ENCODE measurements around the gene TYK2.

The TYK2 gene

DNA sequence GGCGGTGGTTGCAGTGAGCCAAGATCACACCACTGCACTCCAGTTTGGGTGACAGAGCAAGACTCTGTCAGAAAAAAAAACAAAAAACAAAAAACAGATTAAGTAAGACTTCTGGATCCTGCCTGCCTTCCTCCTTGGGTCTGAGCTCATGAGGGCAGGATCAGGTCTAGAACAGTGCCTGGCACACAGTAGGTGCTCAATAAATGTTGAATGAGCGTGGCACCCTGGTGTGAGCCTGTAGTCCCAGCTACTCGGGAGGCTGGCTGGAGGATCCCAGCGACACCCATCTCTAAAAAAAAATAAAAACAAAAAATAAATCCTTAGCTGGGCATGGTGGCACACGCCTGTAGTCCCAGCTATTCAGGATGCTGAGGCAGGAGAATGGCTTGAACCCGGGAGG is 25.8 kb upstream of the TYK2 start:
- Histone ChIP-seq H3K36me3 (ENCODE audit: low read length) (no peaks in the 10 kb centered on the region), H3K9me2 (replicated peaks; ENCODE audit: insufficient read depth, low read length) (no peaks in the 10 kb centered on the region), H4K20me1 (ENCODE audit: low read depth, low read length) (no peaks in the 10 kb centered on the region), H3K27me3 (ENCODE audit: low read length) (no peaks in the 10 kb centered on the region), H3K9ac (ENCODE audit: low read length) (no peak overlapping the region), H3K4me2 (ENCODE audit: low read depth, low read length, poor library complexity, severe bottlenecking) (no peak overlapping the region), H3K27ac (ENCODE audit: low read depth, low read length) (no peak overlapping the region), H3F3A (ENCODE audit: insufficient read depth) (peaks cover 17% of the 10 kb centered on the region), H3K9me3 (ENCODE audit: insufficient read depth, low read length) (no peaks in the 10 kb centered on the region), H3K4me3 (ENCODE audit: insufficient read depth, low read length, poor library complexity, severe bottlenecking) (no peak overlapping the region), H2AFZ (ENCODE audit: low read depth, low read length, severe bottlenecking) (no peak overlapping the region), H3K79me2 (ENCODE audit: insufficient read depth, low read length) (peaks cover 21% of the 10 kb centered on the region)
- TF ChIP-seq, protein P1, sequence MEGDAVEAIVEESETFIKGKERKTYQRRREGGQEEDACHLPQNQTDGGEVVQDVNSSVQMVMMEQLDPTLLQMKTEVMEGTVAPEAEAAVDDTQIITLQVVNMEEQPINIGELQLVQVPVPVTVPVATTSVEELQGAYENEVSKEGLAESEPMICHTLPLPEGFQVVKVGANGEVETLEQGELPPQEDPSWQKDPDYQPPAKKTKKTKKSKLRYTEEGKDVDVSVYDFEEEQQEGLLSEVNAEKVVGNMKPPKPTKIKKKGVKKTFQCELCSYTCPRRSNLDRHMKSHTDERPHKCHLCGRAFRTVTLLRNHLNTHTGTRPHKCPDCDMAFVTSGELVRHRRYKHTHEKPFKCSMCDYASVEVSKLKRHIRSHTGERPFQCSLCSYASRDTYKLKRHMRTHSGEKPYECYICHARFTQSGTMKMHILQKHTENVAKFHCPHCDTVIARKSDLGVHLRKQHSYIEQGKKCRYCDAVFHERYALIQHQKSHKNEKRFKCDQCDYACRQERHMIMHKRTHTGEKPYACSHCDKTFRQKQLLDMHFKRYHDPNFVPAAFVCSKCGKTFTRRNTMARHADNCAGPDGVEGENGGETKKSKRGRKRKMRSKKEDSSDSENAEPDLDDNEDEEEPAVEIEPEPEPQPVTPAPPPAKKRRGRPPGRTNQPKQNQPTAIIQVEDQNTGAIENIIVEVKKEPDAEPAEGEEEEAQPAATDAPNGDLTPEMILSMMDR (IDR thresholded peaks at IDR 0.05; ENCODE audit: insufficient read depth, low read length, poor library complexity, severe bottlenecking) = no peak
- TF ChIP-seq EZH2phosphoT487 (conservative IDR thresholded peaks at IDR 0.05; ENCODE audit: low read length) = no peak

DNA sequence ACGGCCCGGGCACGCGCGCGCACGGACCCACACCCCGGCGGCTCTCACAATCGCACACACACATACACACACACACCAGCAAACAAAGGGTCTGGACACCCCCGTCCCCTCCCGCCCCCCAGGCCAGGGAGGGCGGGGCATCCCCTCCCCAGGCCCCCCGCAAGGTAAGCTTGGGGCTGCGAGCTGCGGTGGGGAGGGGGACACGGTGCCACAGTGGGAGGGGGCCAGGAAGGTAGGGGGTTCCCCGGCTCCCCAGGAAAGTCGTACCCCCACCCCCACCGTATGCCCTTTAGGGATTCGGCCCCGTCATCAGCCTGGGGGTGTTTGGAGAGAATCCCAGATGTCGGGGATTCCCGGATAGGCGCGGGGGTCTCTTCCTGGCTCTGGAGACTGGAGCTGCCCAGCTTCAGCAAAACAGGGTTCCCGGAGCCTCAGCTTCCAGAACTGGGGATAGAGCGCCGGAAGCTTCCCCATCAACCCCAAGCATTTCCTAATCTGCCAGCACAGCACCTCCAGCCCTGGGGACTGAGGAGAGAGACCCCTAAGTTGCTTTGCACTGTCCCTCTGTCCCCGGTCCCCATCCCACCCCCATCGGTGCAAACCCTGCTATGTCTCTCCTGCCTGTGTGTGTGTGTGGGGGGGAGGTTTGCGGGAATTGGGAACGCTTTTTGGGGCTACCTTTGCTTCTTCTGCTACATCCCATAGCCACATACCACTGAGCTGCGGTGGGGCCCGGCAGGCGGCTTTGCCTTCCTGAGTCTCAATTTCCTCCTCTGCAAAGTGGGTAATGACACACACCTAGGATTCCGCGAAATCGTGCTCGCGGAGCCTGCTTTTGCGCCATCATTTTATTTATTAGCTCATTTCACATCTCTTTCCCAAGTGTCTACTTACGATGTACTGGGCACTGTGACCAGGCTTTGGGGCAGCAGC is 24.8 kb upstream of the TYK2 start:
- H3K4me3 ChIP-seq (ENCODE audit: insufficient read depth, low read length, poor library complexity, severe bottlenecking) = no peak overlapping the region
- H3K4me2 ChIP-seq (ENCODE audit: low read depth, low read length, poor library complexity, severe bottlenecking) = no peak overlapping the region
- no peak overlapping the region for H3K27ac ChIP-seq (ENCODE audit: low read depth, low read length)
- H2AFZ ChIP-seq (ENCODE audit: low read depth, low read length, severe bottlenecking) = no peak overlapping the region
- H3K79me2 ChIP-seq (ENCODE audit: insufficient read depth, low read length) = peaks cover 31% of the 10 kb centered on the region
- H4K20me1 ChIP-seq (ENCODE audit: low read depth, low read length) = no peaks in the 10 kb centered on the region; the same call in 1 of the 2 replicates
- H3K27me3 ChIP-seq (ENCODE audit: low read length) = no peaks in the 10 kb centered on the region
- H3K9me2 ChIP-seq (replicated peaks; ENCODE audit: insufficient read depth, low read length) = no peaks in the 10 kb centered on the region
- TF ChIP-seq, protein P1 (IDR thresholded peaks at IDR 0.05; ENCODE audit: insufficient read depth, low read length, poor library complexity, severe bottlenecking) = no peak
- TF ChIP-seq EZH2phosphoT487 (conservative IDR thresholded peaks at IDR 0.05; ENCODE audit: low read length) = no peak
- no peaks in the 10 kb centered on the region for H3K9me3 ChIP-seq (ENCODE audit: insufficient read depth, low read length)
- H3K36me3 ChIP-seq (ENCODE audit: low read length) = no peaks in the 10 kb centered on the region
- no peak overlapping the region for H3K9ac ChIP-seq (ENCODE audit: low read length)
- H3F3A ChIP-seq (ENCODE audit: insufficient read depth) = peaks cover 12% of the 10 kb centered on the region; the same call in 1 of the 2 replicates

DNA sequence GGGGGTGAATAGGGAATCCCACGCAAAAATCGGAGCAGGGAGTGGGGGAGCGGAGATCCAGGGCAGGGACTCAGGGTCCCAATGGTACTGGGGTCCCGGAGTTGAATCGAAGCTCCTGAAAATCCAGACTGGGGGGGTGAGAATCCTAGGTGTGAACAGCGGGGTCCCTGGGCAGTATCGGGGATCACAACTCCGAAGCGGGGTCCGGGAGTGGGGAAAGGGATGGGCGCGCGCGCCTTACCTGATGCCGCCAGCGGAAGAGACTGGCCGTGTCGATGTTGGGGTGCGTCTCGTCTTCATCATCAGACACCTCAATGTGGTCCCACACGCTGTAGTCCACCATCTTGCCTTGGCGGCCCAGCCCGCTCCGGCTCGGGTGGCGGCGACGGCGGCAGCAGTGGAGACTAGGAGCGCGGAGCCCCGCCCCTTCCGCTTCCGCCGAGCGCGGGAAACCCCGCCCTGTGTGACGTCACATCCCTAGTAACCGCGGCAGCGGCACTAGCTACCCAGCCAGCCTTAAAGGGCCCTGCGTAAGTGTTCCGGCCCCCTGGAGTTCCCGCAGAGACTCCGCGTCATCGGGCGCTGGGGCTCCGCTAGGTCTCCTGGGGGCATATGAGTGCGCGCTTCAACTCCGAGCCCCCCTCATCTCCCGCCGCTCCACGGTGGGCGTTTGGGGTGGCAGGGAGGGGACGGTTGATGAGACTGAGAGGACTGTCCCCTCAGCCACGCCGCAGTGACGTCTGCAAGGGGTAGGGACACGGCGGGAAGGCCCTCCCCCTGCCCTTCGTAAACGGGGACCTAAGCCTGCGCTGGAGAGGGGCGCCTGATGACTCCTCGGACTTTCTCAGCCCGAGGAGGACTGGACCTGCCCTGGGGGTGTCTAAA is 23.0 kb upstream of the TYK2 start, which contains the start of gene CDC37:
Gene CDC37 (minus strand): TSS at position 406 of the 885 bp plus-strand sequence. CDS start 63 bp downstream, at position 343.
- Histone ChIP-seq H3K79me2 (ENCODE audit: insufficient read depth, low read length) (peaks cover 44% of the 10 kb centered on the region), H3K27me3 (ENCODE audit: low read length) (no peaks in the 10 kb centered on the region), H3F3A (ENCODE audit: insufficient read depth) (peaks cover 12% of the 10 kb centered on the region; the same call in 1 of the 2 replicates), H3K9me2 (replicated peaks; ENCODE audit: insufficient read depth, low read length) (no peaks in the 10 kb centered on the region), H3K4me3 (ENCODE audit: insufficient read depth, low read length, poor library complexity, severe bottlenecking) (peak within 1 kb of the TSS; percentile 82), H4K20me1 (ENCODE audit: low read depth, low read length) (no peaks in the 10 kb centered on the region; the same call in 1 of the 2 replicates), H3K9me3 (ENCODE audit: insufficient read depth, low read length) (no peaks in the 10 kb centered on the region), H3K27ac (ENCODE audit: low read depth, low read length) (peak within 1 kb of the TSS; percentile 36), H3K36me3 (ENCODE audit: low read length) (no peaks in the 10 kb centered on the region), H3K4me2 (ENCODE audit: low read depth, low read length, poor library complexity, severe bottlenecking) (peak within 1 kb of the TSS; percentile 97), H3K9ac (ENCODE audit: low read length) (peak within 1 kb of the TSS; percentile 90), H2AFZ (ENCODE audit: low read depth, low read length, severe bottlenecking) (peak within 1 kb of the TSS; percentile 42)
- no peak for TF ChIP-seq EZH2phosphoT487 (conservative IDR thresholded peaks at IDR 0.05; ENCODE audit: low read length)
- TF ChIP-seq, protein P1 (IDR thresholded peaks at IDR 0.05; ENCODE audit: insufficient read depth, low read length, poor library complexity, severe bottlenecking) = no peak
